SIG-M5 (cell line): ENCODE data around the gene PPP4R4.
"Not testable (repeated sequence)": the region's sequence is repeated elsewhere in the genome, so short reads cannot be mapped to it uniquely, and the experiment has no call there.

ENCODE experiments used
- DNase-seq: peaks from one replicate; lab custom pipeline; 2025; lab: John Stamatoyannopoulos, UW

PPP4R4 gene

DNA sequence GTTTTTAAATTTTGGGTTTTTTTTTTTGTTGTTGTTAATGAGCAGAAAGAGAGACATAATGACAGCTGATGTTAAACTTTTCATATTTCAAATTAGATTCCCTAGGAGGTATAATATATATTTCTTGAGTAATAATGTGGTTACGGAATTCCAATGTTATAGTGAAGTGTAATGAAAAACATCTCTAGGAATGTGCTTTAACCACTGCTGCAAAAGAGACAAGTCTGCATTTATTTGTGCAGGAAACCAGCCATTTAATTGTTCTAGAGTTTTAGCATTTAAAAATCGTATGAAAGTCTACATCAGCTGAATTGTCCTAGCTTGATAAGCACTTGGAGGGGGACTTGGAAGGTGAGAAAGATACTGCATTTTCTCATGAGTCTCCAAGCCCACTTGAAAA lies 104.6 kb downstream of the PPP4R4 start:
- no peak for DNase-seq

DNA sequence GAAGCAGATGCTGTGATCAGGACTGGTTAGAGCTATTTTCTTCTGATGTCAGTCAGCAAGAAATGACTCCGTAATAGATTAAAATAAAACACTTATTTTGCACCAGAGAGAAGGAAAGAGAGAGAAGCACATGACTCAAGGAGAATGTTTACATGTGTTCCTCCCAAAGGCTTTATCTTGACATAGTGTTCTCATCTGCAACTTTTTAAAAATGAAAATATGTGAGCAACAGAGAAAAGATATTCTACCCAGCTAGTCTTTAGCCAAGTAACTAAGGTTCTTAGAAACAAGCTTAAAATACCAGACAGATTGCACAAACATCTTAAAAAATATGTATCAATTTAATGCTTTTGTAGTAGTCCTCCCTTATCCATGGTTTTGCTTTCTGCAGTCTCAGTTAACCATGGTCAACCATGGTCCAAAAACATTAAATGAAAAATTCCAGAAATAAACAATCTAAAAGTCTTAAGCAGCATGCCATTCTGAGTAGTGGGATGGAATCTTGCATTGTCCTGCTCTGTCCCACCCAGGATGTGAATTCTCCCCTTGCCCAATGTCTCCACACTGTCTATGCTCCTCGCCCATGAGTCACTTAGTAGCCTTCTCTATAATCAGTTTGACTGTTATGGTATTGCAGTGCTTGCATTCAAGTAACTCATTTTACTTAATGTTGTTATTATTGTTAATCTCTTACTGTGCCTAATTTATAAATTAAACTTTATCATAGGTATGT lies 109.0 kb downstream of the PPP4R4 start:
- no peak for DNase-seq

GRCh38 chr14:94284221-94284620 lies 110.1 kb downstream of the PPP4R4 start:
- DNase-seq: no peak

DNA sequence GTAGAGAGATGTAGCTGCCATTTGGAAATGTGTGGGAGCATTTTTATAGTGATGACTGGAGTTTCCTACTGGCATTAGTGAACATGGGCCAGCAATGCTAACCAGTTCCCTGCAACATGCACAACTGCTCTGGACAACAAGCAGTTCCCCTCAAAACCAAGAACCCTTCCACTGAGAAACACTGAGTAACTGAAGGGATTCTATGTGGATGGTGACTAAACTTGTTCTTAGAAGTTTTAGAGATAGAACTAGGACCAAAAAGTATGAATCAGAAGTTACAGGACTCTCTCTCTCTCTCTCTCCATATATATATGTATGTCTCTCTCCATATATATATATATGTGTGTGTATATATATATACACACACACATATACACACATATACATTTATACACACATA lies 111.0 kb downstream of the PPP4R4 start:
- DNase-seq: no peak

DNA sequence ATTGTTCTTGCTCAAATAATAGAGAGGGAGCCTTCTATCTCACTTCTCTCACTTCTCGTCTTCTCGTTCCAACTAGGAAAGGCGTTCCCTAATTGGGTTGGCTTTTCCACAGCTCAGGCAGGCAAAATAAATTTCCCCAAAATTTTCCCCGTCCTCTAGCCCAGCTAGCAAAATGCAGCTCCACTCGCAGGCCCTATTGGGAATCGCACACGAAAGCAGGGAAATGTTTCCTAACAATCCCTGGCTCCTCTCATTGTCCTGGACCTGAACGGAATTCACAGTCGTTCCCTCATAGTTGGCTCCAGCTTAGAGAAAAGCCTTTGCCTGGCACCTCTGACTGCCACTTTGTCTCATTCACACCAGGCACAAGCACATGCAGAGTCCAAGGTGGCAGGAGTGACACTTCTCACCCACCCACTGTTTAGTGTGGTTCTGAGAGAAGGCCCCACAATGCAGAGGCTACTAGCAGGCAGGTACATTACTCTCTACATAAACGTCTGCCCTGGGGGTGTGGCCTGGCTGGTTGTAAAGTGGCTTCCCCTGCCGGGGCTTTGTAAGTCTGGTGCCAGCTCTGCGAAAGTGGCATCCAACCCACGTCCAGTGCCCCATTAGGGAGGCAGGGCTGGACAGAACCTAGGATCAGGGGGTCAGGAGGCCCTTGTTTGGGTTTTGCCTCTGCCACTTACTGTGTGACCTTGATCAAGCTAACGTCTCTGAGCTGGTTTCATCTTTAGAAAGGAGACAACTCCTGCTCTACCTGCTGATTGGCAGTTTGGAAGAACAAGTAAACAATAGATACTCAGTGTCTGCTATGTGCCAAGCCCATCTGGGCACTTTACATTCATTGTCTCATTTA lies 114.7 kb downstream of the PPP4R4 start:
- no peak for DNase-seq

DNA sequence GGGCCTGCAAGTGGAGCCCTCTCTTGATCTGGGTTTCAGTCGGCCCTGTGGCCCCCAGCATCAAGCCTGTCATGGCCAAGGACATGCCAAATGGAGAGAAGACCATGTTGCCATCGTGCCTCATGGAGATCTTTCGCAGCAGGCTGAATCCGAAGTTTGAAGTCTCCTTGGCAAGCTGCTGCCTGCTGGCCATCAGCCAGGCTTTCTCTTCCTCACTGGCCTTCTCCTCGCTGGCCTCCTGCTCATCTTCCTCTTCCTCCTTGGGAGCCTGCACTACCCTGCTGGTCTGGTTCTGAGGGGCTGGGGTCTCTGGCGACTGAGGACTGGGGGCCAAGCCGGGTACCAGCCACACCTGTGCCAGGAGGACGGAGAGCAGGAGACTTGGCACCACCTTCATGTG lies 116.1 kb downstream of the PPP4R4 start:
- DNase-seq: no peak

GRCh38 chr14:94291159-94291905 lies 117.2 kb downstream of the PPP4R4 start:
- no peak for DNase-seq

DNA sequence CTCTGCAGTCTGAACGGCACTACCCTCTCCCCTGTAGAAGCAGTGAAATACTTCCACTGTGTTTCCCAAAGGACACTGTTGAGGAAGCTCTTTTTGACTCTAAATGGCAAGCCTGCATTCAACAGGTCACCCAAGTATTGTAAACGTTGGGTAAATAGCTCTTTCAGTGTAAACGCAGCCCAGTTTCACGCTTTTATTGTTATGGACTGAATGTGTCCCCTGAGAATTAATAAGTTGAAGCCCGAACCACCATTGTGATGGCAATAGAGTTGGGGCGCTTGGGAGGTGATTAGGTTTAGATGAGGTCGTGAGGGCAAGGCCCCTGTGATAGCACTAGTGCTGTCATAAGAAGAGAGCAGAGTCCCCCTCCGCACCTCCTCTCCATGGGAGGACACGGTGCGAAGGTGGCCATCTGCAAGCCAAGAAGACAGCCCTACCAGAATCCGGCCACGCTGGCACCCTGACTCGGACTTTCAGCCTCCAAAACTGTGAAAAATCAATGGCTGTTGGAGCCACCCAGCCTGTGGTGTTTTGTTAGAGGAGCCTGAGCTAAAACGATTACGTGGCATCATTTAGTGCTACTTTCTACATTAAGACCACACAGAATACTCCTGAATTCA lies 117.9 kb downstream of the PPP4R4 start:
- no peak for DNase-seq

DNA sequence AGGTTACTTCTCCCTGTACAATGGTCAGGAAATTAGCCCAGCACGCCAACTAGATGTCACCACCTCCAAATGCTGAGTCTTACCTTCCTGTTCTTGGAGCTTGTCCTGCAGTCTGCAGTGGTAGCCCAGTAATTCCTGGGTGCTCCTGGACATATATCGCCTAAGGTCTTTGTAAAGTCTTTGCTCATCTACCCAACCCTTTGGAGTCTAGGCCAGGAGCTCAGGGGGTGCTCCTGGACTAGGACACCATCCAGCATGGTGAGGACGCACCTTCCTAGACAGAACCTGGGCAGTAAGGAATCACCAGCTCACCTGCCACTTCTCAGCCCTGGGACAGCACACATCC lies 118.4 kb downstream of the PPP4R4 start:
- DNase-seq: no peak

- DNase-seq: no peak
Observed at GRCh38 chr14:94292872-94293577, 118.9 kb downstream of the PPP4R4 start, which contains the start of gene SERPINA10. SERPINA10 (minus strand) TSS chr14:94293268; CDS start chr14:94290593, 2,675 bp downstream.

DNA sequence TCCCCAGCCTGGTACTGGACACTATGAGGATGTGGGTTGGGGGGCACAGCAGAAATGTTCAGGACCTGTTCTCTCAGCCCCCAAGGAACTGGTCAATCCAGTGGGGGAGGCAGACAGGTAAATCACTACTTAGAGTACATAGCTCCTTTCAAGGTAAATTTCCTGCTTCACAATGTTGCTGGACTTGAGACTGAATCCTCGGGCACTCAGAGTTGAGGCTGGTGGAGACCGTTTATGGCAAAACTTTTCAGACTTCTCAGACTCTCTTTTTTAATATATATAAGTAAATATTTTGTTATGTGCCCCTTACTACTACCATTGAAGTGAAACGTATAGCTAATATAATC lies 119.4 kb downstream of the PPP4R4 start:
- DNase-seq: no peak

DNA sequence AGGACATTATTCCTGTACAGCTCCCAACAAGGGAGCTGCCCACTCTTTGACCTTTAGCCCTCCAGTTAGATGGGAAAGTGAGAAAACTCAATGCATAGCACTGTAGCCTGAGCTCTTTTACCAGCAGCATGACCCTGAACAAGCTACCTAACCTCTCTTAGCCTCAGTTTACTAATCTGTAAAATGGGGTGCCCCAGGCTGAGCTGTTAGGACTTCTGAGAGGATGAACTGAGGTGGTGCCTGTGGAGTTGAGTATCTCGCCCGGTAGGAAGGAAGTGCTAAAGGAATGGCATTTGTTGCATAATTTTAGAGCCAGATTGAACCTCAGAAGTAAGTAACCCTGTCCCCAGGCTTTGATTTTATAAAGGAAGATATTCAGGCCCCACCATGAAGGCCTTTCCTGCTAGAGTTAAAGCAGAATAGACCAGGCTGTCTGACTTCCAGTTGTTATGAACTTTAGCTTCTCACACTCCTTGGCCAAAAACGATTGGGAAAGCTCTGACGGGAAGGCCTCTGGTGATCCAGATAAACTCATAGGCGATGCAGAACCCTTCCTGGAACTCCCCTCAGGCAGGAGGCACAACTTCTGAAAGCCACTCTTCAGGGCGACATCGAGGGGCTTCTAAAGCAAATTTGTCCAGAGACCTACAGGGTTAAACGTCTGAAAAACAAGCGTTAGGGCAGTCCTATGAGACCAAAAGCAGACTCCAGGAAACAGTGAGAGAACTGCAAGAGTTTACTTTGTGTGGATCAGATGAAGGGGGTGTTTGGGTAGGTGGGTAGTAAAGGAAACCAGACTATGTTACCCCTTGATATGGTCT lies 121.4 kb downstream of the PPP4R4 start:
- DNase-seq: no peak

- not testable (repeated sequence) for DNase-seq
Observed at GRCh38 chr14:94296181-94296545, 122.0 kb downstream of the PPP4R4 start.

GRCh38 chr14:94298130-94298529 lies 124.0 kb downstream of the PPP4R4 start:
- no peak for DNase-seq

DNA sequence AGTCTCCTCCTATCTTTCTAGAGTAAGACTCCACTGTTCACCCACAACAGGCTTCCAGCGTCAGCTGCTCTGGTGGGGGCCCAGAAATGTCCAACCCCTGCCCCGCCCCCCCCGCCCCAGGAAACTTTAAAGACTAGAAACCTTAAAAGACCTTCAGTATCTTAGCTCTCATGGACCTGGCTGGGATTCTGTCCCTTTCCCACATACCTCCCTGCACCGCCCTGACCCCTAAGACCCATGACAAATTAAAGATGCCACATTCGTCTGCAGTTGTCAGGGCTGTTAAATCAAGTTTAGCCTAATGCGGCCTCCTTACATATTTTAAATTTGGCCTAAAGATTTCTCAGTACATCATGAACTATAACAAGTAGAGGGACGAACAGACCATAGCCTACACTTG lies 129.0 kb downstream of the PPP4R4 start:
- DNase-seq: no peak

DNA sequence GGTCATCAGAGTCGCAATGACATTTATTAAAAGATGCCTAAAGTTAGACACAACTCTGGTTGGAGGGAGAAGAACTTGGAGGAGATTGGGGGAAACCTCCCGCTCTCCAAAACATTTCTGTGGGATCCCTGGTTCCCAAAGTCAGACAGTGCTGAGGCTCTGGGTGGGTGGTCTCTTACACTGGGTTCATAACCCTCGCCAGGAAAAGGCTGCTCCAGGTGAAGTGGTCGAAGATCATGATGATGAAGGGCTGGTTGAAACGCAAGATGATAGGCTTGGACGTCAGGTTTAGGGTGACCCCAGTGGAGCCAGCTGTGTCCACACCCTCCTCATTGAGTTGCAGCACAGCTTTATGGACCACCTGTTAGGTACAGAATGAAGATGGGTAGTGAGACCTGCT lies 130.1 kb downstream of the PPP4R4 start:
- no peak for DNase-seq

- no peak for DNase-seq
Observed at GRCh38 chr14:94305620-94306019, 131.5 kb downstream of the PPP4R4 start.

- no peak for DNase-seq
Observed at GRCh38 chr14:94306047-94306978, 132.2 kb downstream of the PPP4R4 start.

- no peak for DNase-seq
Observed at GRCh38 chr14:94307410-94307992, 133.4 kb downstream of the PPP4R4 start.
